Measurements from ENCODE around the gene NEK11.

The NEK11 gene

DNA sequence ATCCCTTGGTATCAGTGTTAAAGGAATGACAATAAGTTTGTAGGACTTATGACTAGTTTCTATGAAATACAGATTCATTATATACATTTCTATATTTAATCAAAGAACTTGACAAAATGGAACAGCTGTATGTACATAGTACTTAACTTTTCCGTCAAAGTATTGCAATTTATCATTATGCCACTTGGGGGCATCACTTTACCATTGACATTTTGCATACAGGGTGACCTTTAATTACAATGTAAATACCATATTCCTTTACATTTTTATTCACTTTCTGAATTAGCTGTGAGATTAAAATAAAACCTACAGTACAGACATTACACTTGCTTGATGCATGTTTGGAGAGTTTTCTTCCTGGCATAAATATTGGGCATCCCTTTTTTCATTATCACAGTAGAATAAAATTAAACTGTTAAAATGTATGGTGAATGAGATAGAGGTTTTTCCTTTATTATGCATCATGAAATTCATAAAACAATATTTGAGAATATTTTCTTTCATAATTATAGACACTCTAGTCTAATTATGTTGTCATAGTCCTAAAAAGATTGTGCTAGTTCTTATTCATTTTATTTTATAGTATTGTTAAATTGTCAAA is 6.9 kb downstream of the NEK11 start:
- TF ChIP-seq, protein P1, sequence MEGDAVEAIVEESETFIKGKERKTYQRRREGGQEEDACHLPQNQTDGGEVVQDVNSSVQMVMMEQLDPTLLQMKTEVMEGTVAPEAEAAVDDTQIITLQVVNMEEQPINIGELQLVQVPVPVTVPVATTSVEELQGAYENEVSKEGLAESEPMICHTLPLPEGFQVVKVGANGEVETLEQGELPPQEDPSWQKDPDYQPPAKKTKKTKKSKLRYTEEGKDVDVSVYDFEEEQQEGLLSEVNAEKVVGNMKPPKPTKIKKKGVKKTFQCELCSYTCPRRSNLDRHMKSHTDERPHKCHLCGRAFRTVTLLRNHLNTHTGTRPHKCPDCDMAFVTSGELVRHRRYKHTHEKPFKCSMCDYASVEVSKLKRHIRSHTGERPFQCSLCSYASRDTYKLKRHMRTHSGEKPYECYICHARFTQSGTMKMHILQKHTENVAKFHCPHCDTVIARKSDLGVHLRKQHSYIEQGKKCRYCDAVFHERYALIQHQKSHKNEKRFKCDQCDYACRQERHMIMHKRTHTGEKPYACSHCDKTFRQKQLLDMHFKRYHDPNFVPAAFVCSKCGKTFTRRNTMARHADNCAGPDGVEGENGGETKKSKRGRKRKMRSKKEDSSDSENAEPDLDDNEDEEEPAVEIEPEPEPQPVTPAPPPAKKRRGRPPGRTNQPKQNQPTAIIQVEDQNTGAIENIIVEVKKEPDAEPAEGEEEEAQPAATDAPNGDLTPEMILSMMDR (IDR thresholded peaks at IDR 0.05; ENCODE audit: low read length): peak; percentile 87
- TF ChIP-seq EZH2 (IDR thresholded peaks at IDR 0.05; ENCODE audit: borderline replicate concordance, low read length): no peak
- no peaks in the 10 kb centered on the region for H3K36me3 ChIP-seq (ENCODE audit: insufficient read depth, low read length)
- no peak overlapping the region for H3K27ac ChIP-seq (ENCODE audit: low read depth, low read length, poor library complexity, severe bottlenecking)
- no peak overlapping the region for H3K9ac ChIP-seq (ENCODE audit: low read length)
- no peak overlapping the region for H3K4me3 ChIP-seq (ENCODE audit: low read depth, low read length, poor library complexity, severe bottlenecking)
- H3K9me3 ChIP-seq (ENCODE audit: low read length): no peaks in the 10 kb centered on the region
- no peaks in the 10 kb centered on the region for H3K79me2 ChIP-seq (ENCODE audit: insufficient read depth, low read length)
- H3K4me1 ChIP-seq (ENCODE audit: insufficient read depth, low read length, severe bottlenecking): no peaks in the 10 kb centered on the region
- H3K9me2 ChIP-seq (ENCODE audit: low read depth, low read length): no peaks in the 10 kb centered on the region
- H3F3A ChIP-seq (ENCODE audit: insufficient read depth, low read length): no peaks in the 10 kb centered on the region
- H4K20me1 ChIP-seq (ENCODE audit: insufficient read depth, low read length): no peaks in the 10 kb centered on the region
- H3K27me3 ChIP-seq (ENCODE audit: insufficient read depth, low read length): no peaks in the 10 kb centered on the region
- no peak overlapping the region for H2AFZ ChIP-seq (ENCODE audit: low read length)
- H3K4me2 ChIP-seq (ENCODE audit: low read length): no peak overlapping the region

DNA sequence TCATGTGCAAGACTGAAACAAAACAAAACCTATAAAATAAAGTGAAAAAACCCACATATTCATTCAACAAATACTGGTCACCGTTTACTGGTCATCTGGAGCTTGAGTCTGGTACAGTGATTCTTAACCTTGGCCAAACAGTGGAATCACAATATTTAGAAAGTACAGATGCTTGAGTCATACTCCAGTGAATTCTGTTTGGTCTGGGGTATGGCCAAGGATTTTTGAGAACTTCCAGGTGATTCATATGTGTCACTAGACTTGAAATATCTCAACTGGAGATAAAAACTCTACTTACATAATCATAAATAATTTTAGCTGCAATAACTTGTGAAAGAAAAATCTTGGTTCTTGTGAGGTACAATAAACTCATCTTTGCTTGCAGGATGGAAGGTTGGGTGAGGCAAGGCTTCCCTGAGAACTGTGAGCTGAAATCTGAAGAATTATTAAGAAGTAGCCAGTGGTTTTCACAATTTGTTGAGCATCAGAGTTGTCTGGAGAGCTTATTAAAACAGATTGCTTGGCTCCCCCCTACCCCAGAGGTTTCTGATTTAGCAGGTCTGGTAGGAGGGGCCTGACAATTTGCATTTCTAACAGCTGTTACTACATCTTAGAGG is 9.6 kb downstream of the NEK11 start:
- Histone ChIP-seq H4K20me1 (ENCODE audit: insufficient read depth, low read length) (no peaks in the 10 kb centered on the region), H3F3A (ENCODE audit: insufficient read depth, low read length) (no peaks in the 10 kb centered on the region), H3K27ac (ENCODE audit: low read depth, low read length, poor library complexity, severe bottlenecking) (no peak overlapping the region), H3K9ac (ENCODE audit: low read length) (no peak overlapping the region), H3K4me1 (ENCODE audit: insufficient read depth, low read length, severe bottlenecking) (no peaks in the 10 kb centered on the region), H3K9me3 (ENCODE audit: low read length) (no peaks in the 10 kb centered on the region), H3K4me2 (ENCODE audit: low read length) (no peak overlapping the region), H3K4me3 (ENCODE audit: low read depth, low read length, poor library complexity, severe bottlenecking) (no peak overlapping the region), H3K79me2 (ENCODE audit: insufficient read depth, low read length) (no peaks in the 10 kb centered on the region), H3K27me3 (ENCODE audit: insufficient read depth, low read length) (no peaks in the 10 kb centered on the region), H3K9me2 (ENCODE audit: low read depth, low read length) (no peaks in the 10 kb centered on the region), H2AFZ (ENCODE audit: low read length) (no peak overlapping the region), H3K36me3 (ENCODE audit: insufficient read depth, low read length) (no peaks in the 10 kb centered on the region)
- TF ChIP-seq EZH2 (IDR thresholded peaks at IDR 0.05; ENCODE audit: borderline replicate concordance, low read length): no peak
- TF ChIP-seq, protein P1 (IDR thresholded peaks at IDR 0.05; ENCODE audit: low read length): no peak

DNA sequence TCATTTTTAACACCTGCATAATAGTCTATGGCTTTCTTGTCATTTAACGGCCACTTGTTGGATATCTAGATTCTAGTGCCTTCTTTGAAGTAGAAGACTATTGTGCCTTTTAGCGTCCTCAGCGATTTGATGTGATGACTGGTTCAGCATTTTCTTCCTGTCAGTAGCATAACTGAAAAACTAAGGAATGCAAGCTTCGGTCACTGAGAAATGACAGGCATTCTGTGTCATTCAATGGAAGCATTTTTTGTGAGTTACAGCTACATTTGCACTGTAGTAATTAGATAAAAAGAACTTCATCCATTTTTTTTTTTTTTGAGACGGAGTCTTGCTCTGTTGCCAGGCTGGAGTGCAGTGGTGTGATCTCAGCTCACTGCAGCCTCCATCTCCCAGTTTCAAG is 10.3 kb downstream of the NEK11 start:
- H3K9me3 ChIP-seq (ENCODE audit: low read length): no peaks in the 10 kb centered on the region
- TF ChIP-seq, protein P1 (IDR thresholded peaks at IDR 0.05; ENCODE audit: low read length): no peak
- TF ChIP-seq EZH2 (IDR thresholded peaks at IDR 0.05; ENCODE audit: borderline replicate concordance, low read length): no peak
- H3K4me3 ChIP-seq (ENCODE audit: low read depth, low read length, poor library complexity, severe bottlenecking): no peak overlapping the region
- no peak overlapping the region for H2AFZ ChIP-seq (ENCODE audit: low read length)
- H3K9me2 ChIP-seq (ENCODE audit: low read depth, low read length): no peaks in the 10 kb centered on the region
- no peak overlapping the region for H3K4me2 ChIP-seq (ENCODE audit: low read length)
- H3K27me3 ChIP-seq (ENCODE audit: insufficient read depth, low read length): no peaks in the 10 kb centered on the region
- no peak overlapping the region for H3K9ac ChIP-seq (ENCODE audit: low read length)
- no peaks in the 10 kb centered on the region for H4K20me1 ChIP-seq (ENCODE audit: insufficient read depth, low read length)
- no peaks in the 10 kb centered on the region for H3K36me3 ChIP-seq (ENCODE audit: insufficient read depth, low read length)
- peaks cover 3% of the 10 kb centered on the region for H3K4me1 ChIP-seq (ENCODE audit: insufficient read depth, low read length, severe bottlenecking)
- H3K79me2 ChIP-seq (ENCODE audit: insufficient read depth, low read length): no peaks in the 10 kb centered on the region
- no peaks in the 10 kb centered on the region for H3F3A ChIP-seq (ENCODE audit: insufficient read depth, low read length)
- no peak overlapping the region for H3K27ac ChIP-seq (ENCODE audit: low read depth, low read length, poor library complexity, severe bottlenecking)

All from OCI-LY1 (cell line).